GM23248 (cell line): ENCODE data around the gene SV2B. TPM values are rescaled to one million over a fixed set of nuclear protein-coding genes. Genes with fewer than 3 reads are reported as not detected.
A peak's percentile ranks its signal among the peaks of the same experiment; 100 is the strongest.

Experiments
- DNase-seq: peaks from one replicate; pipeline ENCODE4 v3.0.0-alpha.2; 2015
- H2AFZ ChIP-seq: fragments of 200-600 bp; sonication (generic); 2 replicates; pipeline ENCODE4 v1.6.1; 2016; ENCODE audit warnings: antibody characterized with exemption
- H3F3A ChIP-seq: fragments of 200-600 bp; sonication (generic); 2 replicates; pipeline ENCODE4 v1.6.1; 2016; ENCODE audit warnings: mild to moderate bottlenecking, antibody characterized with exemption, mixed run types; ENCODE audit not compliant: insufficient read depth
- H3K27ac ChIP-seq: fragments of 200-600 bp; sonication (generic); 2 replicates; pipeline ENCODE4 v1.5.1; 2016; ENCODE audit warnings: mild to moderate bottlenecking
- H3K27me3 ChIP-seq: fragments of 200-600 bp; sonication (generic); replicated peaks from 2 replicates; pipeline ENCODE4 v1.6.1; 2016; ENCODE audit warnings: mild to moderate bottlenecking; ENCODE audit not compliant: insufficient read depth
- H3K36me3 ChIP-seq: fragments of 200-600 bp; sonication (generic); 2 replicates; pipeline ENCODE4 v1.6.1; 2016; ENCODE audit warnings: low read depth, mild to moderate bottlenecking
- H3K4me1 ChIP-seq: fragments of 200-600 bp; sonication (generic); 2 replicates; pipeline ENCODE4 v1.6.1; 2016; ENCODE audit warnings: mild to moderate bottlenecking; ENCODE audit not compliant: insufficient read depth
- H3K4me2 ChIP-seq: fragments of 200-600 bp; sonication (generic); one replicate; pipeline ENCODE4 v1.6.1; 2016; ENCODE audit warnings: mild to moderate bottlenecking; ENCODE audit not compliant: unreplicated experiment
- H3K4me3 ChIP-seq: fragments of 200-600 bp; sonication (generic); 2 replicates; pipeline ENCODE4 v1.5.1; 2016; ENCODE audit warnings: mild to moderate bottlenecking
- H3K79me2 ChIP-seq: fragments of 200-600 bp; sonication (generic); 2 replicates; pipeline ENCODE4 v1.6.1; 2016; ENCODE audit warnings: mild to moderate bottlenecking; ENCODE audit not compliant: insufficient read depth
- H3K9ac ChIP-seq: fragments of 200-600 bp; sonication (generic); 2 replicates; pipeline ENCODE4 v1.6.1; 2016; ENCODE audit warnings: mild to moderate bottlenecking
- H3K9me2 ChIP-seq: fragments of 200-600 bp; sonication (generic); 2 replicates; pipeline ENCODE4 v1.6.1; 2016; ENCODE audit warnings: mixed run types, mild to moderate bottlenecking, moderate library complexity; ENCODE audit not compliant: insufficient read depth
- H3K9me3 ChIP-seq: fragments of 200-600 bp; sonication (generic); one replicate; pipeline ENCODE4 v1.6.1; 2017; ENCODE audit warnings: low read depth
- H4K20me1 ChIP-seq: fragments of 200-600 bp; sonication (generic); 2 replicates; pipeline ENCODE4 v1.6.0; 2016; ENCODE audit not compliant: insufficient read depth
- EZH2 ChIP-seq: fragments of 200-600 bp; sonication (generic); IDR thresholded peaks from 2 replicates; pipeline ENCODE4 v1.6.1; 2018; ENCODE audit warnings: antibody characterized with exemption, mild to moderate bottlenecking; ENCODE audit not compliant: insufficient read depth, poor library complexity, severe bottlenecking
- EZH2phosphoT487 ChIP-seq: fragments of 200-600 bp; sonication (generic); IDR thresholded peaks from 2 replicates; pipeline ENCODE4 v1.6.1; 2018; ENCODE audit warnings: antibody characterized with exemption, moderate library complexity, mild to moderate bottlenecking, low read depth; ENCODE audit not compliant: insufficient read depth
- WGBS, 2 experiments: methylation state at CpG; one replicate each; pipeline ENCODE4 v1.1.6; 2015 to 2017; ENCODE audit warnings: low lambda C conversion rate in 2 of 2, low coverage in 1 of 2; ENCODE audit errors: missing lambda C conversion rate in 2 of 2; 5-methylcytosine and 5-hydroxymethylcytosine counted together
- in situ Hi-C: fragments of 300-500 bp; cut with MboI; formaldehyde crosslinking; loops from 2 replicates; pipeline ENCODE4 v1.15.0; 2020
- polyA plus RNA-seq: library from polyadenylated mRNA; unstranded; fragments of >200 nt; fragmentation: Nextera tagmentation; extraction: Ambion mirVana; gene quantifications from 2 replicates; pipeline ENCODE4 v1.2.1, GENCODE V29; 2016
- total RNA-seq: library from RNA; depleted of rRNA; stranded (reverse); fragments of >200 nt; shearing (Covaris generic); gene quantifications from 2 replicates; pipeline ENCODE4 v1.2.3, GENCODE V29; 2014

The SV2B gene
- total and polyA plus RNA-seq, 2 experiments from 2014 or later = not detected

DNA sequence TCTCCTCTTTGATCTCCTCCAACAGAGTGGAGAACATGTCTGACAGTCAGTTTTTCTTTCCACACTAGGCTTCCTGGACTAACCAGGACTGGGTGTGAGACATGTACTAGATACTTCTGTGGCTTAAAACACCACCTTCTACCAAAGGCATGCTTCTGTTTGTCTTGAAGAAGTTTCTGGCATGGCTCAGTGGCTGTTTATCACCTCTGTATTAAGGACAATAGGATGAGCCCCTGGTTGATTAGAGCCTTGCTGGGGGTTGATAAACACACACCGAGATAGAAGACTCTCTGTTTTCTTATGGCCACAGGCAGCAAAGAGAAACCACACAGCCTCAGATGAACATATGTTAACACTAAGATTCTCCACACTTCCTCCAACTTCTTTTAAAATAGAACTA lies 40.5 kb downstream of the SV2B start:
- TF ChIP-seq EZH2 (no peak), EZH2phosphoT487 (no peak)
- Histone ChIP-seq H4K20me1 (no peaks in the 10 kb centered on the region), H3K4me3 (no peak overlapping the region), H3K9me2 (no peaks in the 10 kb centered on the region), H3F3A (no peaks in the 10 kb centered on the region), H3K4me1 (no peaks in the 10 kb centered on the region), H3K27me3 (no peaks in the 10 kb centered on the region), H2AFZ (no peak overlapping the region), H3K36me3 (no peaks in the 10 kb centered on the region), H3K9ac (no peak overlapping the region), H3K9me3 (no peaks in the 10 kb centered on the region), H3K79me2 (no peaks in the 10 kb centered on the region), H3K27ac (no peak overlapping the region), H3K4me2 (no peak overlapping the region)
- no peak for DNase-seq
- WGBS, 2 experiments = 19 to 29% methylated on average over 1 of the region's 1 CpG
- in situ Hi-C loops = no loop called here

DNA sequence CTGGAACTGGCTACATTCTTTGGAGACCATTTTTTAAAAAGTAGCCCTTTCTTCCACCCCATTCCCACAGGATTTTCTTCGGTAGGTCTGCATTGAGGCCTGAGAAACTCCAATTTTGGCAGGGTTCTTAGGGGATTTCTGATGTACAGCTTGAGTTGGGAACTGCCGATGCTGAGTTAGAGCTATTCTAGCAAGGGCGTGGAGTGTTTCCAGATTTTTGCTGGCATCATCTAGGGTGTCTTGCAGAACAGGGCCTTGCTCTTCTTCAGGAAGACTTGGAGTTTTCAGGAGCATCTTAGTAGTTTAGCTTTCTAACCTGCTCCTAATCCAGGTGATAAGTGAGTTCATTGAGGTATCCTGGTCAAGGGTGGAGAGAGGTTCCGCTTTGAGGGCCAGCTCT lies 41.0 kb downstream of the SV2B start:
- H3K4me1 ChIP-seq = no peaks in the 10 kb centered on the region
- no peaks in the 10 kb centered on the region for H4K20me1 ChIP-seq
- H3K4me3 ChIP-seq = no peak overlapping the region
- H3F3A ChIP-seq = no peaks in the 10 kb centered on the region
- H3K36me3 ChIP-seq = no peaks in the 10 kb centered on the region
- H3K9ac ChIP-seq = no peak overlapping the region
- H3K27ac ChIP-seq = no peak overlapping the region
- in situ Hi-C loops = no loop called here
- H2AFZ ChIP-seq = no peak overlapping the region
- no peak for DNase-seq
- H3K9me2 ChIP-seq = no peaks in the 10 kb centered on the region
- no peaks in the 10 kb centered on the region for H3K27me3 ChIP-seq
- 11 to 20% methylated on average over 4 of the region's 4 CpGs for WGBS, 2 experiments
- TF ChIP-seq EZH2 (no peak), EZH2phosphoT487 (no peak)
- no peaks in the 10 kb centered on the region for H3K79me2 ChIP-seq
- H3K9me3 ChIP-seq = no peaks in the 10 kb centered on the region
- no peak overlapping the region for H3K4me2 ChIP-seq

DNA sequence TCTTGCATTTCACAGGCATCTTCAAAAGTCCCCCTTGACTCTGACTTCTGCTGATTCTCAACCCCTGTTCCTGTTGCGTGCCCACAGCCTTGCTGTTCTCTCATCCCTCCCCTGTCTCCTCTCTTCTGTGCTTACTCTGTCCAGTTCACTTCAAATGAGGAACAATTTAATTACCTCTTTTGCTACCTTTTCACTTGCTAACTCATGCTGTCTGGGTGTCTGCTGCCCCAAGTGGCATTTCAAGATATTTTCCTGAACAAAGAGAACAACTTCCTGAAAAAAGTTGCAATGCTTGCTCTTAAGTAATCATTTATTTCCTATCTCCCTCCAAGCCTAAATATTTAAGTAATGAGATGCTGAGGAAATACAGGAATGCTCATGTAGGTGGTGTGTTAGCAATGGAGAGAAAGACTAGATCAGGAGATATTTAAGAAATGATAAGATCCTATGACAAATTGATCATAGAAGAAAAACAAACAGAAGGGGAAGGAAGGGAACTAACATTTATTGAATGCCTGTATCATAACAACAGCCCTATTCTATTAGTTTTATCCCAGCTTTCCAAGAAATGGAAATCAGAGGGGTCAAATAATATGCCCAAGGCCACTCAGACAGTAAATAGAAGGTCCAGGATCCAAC lies 42.2 kb downstream of the SV2B start:
- H3K4me3 ChIP-seq = no peak overlapping the region
- no peaks in the 10 kb centered on the region for H3K27me3 ChIP-seq
- no peaks in the 10 kb centered on the region for H3F3A ChIP-seq
- no peaks in the 10 kb centered on the region for H3K36me3 ChIP-seq
- no peaks in the 10 kb centered on the region for H3K4me1 ChIP-seq
- no peaks in the 10 kb centered on the region for H4K20me1 ChIP-seq
- no peak overlapping the region for H3K4me2 ChIP-seq
- peak; percentile 7 for DNase-seq
- H2AFZ ChIP-seq = no peak overlapping the region
- WGBS, 2 experiments = 63 to 71% methylated on average over 1 of the region's 1 CpG
- no peaks in the 10 kb centered on the region for H3K9me3 ChIP-seq
- no peak overlapping the region for H3K9ac ChIP-seq
- no peaks in the 10 kb centered on the region for H3K9me2 ChIP-seq
- TF ChIP-seq EZH2 (no peak), EZH2phosphoT487 (no peak)
- in situ Hi-C loops = no loop called here
- no peaks in the 10 kb centered on the region for H3K79me2 ChIP-seq
- H3K27ac ChIP-seq = no peak overlapping the region

DNA sequence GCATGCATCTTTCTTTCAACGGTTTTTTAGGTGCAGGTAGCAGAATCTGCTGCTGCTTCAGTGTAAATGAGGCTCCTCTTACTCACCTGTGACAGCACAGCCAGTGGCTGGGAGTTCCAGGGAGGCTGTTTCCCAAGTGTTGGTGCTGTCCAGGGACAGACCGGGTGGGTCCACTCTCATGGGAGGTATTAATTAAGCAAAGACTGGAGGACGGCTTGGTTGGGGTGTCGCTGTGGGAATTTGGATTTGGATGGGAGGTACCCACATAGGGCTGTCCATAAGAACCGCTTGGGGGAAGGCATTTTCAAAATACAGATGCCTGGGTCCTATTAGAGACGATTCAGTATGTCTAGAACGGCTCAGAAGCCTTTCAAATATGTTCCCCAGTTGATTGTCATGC lies 42.9 kb downstream of the SV2B start:
- 30 to 32% methylated on average over 7 of the region's 7 CpGs for WGBS, 2 experiments

More for the DNA sequence above, 42.9 kb downstream of the SV2B start:
- in situ Hi-C loops = no loop called here
- no peak for TF ChIP-seq EZH2
- TF ChIP-seq EZH2phosphoT487 = no peak
- no peaks in the 10 kb centered on the region for H3K9me3 ChIP-seq
- H3K27me3 ChIP-seq = no peaks in the 10 kb centered on the region
- no peaks in the 10 kb centered on the region for H4K20me1 ChIP-seq
- no peaks in the 10 kb centered on the region for H3K4me1 ChIP-seq
- no peak overlapping the region for H3K27ac ChIP-seq
- no peak overlapping the region for H3K4me2 ChIP-seq
- H3K79me2 ChIP-seq = no peaks in the 10 kb centered on the region
- H2AFZ ChIP-seq = no peak overlapping the region
- no peak for DNase-seq
- H3F3A ChIP-seq = no peaks in the 10 kb centered on the region
- H3K36me3 ChIP-seq = no peaks in the 10 kb centered on the region
- H3K4me3 ChIP-seq = no peak overlapping the region
- H3K9me2 ChIP-seq = no peaks in the 10 kb centered on the region
- H3K9ac ChIP-seq = no peak overlapping the region
